ENCODE results near the gene SFN.
A peak's percentile ranks its signal among the peaks of the same experiment; 100 is the strongest.

DNA sequence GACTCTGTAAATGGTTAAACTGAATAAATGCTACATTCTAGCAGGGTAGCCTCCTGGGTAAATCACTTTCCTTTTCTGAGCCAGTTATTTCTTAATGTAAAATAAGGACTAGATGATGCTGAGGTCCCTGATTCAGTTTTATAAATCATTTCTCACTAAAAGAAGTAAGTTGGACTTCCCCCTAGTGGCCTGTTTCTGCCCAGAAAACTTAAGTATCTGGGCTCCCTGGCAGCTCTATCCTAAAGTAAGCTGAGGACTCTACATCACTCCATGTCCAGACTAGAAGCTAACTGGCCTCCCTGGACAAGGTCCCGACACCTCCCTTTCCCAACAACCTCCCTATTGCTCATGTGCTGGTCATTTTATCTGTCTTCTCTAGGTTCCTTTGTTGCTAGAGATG, 24.2 kb downstream of the SFN start:
- TF ChIP-seq EZH2 (IDR thresholded peaks at IDR 0.05; ENCODE audit: insufficient read depth, low read length), result no peak
- TF ChIP-seq, protein P1, sequence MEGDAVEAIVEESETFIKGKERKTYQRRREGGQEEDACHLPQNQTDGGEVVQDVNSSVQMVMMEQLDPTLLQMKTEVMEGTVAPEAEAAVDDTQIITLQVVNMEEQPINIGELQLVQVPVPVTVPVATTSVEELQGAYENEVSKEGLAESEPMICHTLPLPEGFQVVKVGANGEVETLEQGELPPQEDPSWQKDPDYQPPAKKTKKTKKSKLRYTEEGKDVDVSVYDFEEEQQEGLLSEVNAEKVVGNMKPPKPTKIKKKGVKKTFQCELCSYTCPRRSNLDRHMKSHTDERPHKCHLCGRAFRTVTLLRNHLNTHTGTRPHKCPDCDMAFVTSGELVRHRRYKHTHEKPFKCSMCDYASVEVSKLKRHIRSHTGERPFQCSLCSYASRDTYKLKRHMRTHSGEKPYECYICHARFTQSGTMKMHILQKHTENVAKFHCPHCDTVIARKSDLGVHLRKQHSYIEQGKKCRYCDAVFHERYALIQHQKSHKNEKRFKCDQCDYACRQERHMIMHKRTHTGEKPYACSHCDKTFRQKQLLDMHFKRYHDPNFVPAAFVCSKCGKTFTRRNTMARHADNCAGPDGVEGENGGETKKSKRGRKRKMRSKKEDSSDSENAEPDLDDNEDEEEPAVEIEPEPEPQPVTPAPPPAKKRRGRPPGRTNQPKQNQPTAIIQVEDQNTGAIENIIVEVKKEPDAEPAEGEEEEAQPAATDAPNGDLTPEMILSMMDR (IDR thresholded peaks at IDR 0.05; ENCODE audit: insufficient read depth, low read depth, low read length), result peak; percentile 54
